Heart left ventricle (tissue), 16 donors: ENCODE measurements around the gene RNASEH2B. TPM values are rescaled to one million over a fixed set of nuclear protein-coding genes. Genes with fewer than 3 reads are reported as not detected.

ENCODE experiments used
- ATAC-seq, 4 donors: fragments of 200-7000 bp; cut with Tn5 transposase; one replicate each; pipeline ENCODE4 v1.9.1; 2020 to 2022; ENCODE audit warnings: moderate library complexity in 4 of 4, mild to moderate bottlenecking in 3 of 4, moderate number of reproducible peaks in 1 of 4
- DNase-seq, 5 donors: peaks; one replicate each; pipeline ENCODE4 v3.0.0-alpha.2; 2020
- H3K27ac ChIP-seq, 12 donors: fragments of 200-600 bp; sonication (generic) in 4 of 12; one replicate each; pipeline versions ENCODE4 v1.5.0 to v1.8.0; 2016 to 2022; ENCODE audit warnings: mild to moderate bottlenecking in 2 of 12
- H3K27me3 ChIP-seq, 9 donors: fragments of 200-600 bp; sonication (generic) in 2 of 9; one replicate each; pipeline versions ENCODE4 v1.5.1 to v1.8.0; 2016 to 2022; ENCODE audit warnings: mild to moderate bottlenecking in 3 of 9
- H3K36me3 ChIP-seq, 9 donors: fragments of 200-600 bp; sonication (generic) in 2 of 9; one replicate each; pipeline versions ENCODE4 v1.5.0 to v1.8.0; 2018 to 2022; ENCODE audit warnings: mild to moderate bottlenecking in 2 of 9
- H3K4me1 ChIP-seq, 12 donors: fragments of 200-600 bp; sonication (generic) in 4 of 12; one replicate each; pipeline versions ENCODE4 v1.5.0 to v1.8.0; 2016 to 2022; ENCODE audit warnings: mild to moderate bottlenecking in 3 of 12
- H3K4me3 ChIP-seq, 12 donors: fragments of 200-600 bp; sonication (generic) in 4 of 12; one replicate each; pipeline versions ENCODE4 v1.5.0 to v1.8.0; 2017 to 2022; ENCODE audit warnings: mild to moderate bottlenecking in 9 of 12, moderate library complexity in 4 of 12
- H3K9me3 ChIP-seq, 12 donors: fragments of 200-600 bp; sonication (generic) in 4 of 12; one replicate each; pipeline versions ENCODE4 v1.5.0 to v1.8.0; 2016 to 2022; ENCODE audit warnings: mild to moderate bottlenecking in 1 of 12
- POLR2A ChIP-seq, 2 donors: fragments of 450-650 bp; IDR thresholded peaks; one replicate each; pipeline ENCODE4 v1.6.1; 2017; ENCODE audit warnings: antibody characterized with exemption in 2 of 2, mild to moderate bottlenecking in 2 of 2, moderate library complexity in 2 of 2
- WGBS, 4 donors: extraction: QIAGEN DNeasy Blood & Tissue Kit in 2 of 4; methylation state at CpG; one replicate each; pipeline versions ENCODE4 v1.1.5 to v1.1.7; 2013 to 2018; 5-methylcytosine and 5-hydroxymethylcytosine counted together
- intact Hi-C, 10 donors: fragments of 100-400 bp; cut with DNase I; formaldehyde crosslinking; loops; one replicate each; pipeline versions ENCODE4 v1.11.1 to v1.14.2; 2022
- long read RNA-seq, 3 donors: library from polyadenylated mRNA; unstranded; transcript quantifications; one replicate each; pipeline ENCODE4 v2.0.0, GENCODE V29; 2020 to 2021
- polyA plus RNA-seq, 2 donors: library from polyadenylated mRNA; stranded (reverse); fragments of 200-250 nt; gene quantifications; one replicate each; pipeline ENCODE4 v1.2.3, GENCODE V29; 2013
- total RNA-seq, 9 donors: library from RNA; depleted of rRNA in 2 of 9; stranded (reverse); fragments of >200 nt in 2 of 9; fragmentation: NEBNext Ultra II Directional in 3 of 9; extraction: Animal tissue kit (Norgen Biotek cat#: 25700) in 3 of 9; gene quantifications; one replicate each; pipeline versions ENCODE4 v1.1.0 to v1.2.4, GENCODE V29; 2016 to 2023
- TF ChIP-seq, protein P1 (sequence below), 12 donors: fragments of 200-600 bp; sonication (generic) in 4 of 12; IDR thresholded peaks; one replicate each; pipeline versions ENCODE4 v1.5.0 to v1.8.0; 2018 to 2022; ENCODE audit warnings: antibody characterized with exemption in 12 of 12, mild to moderate bottlenecking in 5 of 12
- donor health status: ischemic (EF 13 %, LVEDD 7.1; RV severe dilation, severe dysfunction).
- donor health status: healthy with polysubstance abuse.
- donor health status: DM: no; HTN: yes; CAD: no.
- donor health status: DM: no; HTN: no; CAD: no.
- donor health status: ischemic (EF 25% LVEDD 6.9; RV normal size, moderate dysfunction).
- donor health status: ischemic (EF 25% LVEDD 5.7; RV mildly dilated, moderate dysfunction).
- donor health status: healthy.
- donor health status: DM: yes; HTN: yes; CAD: no.
- donor health status: ischemic (EF 35%, LVEDD 5.7; RV mildly dilated, moderate dysfunction).
- donor health status: nonischemic (EF 11% LVEDD 7.7; RV severe dilation, severe dysfunction).
- donor health status: DM: yes; HTN: yes; CAD: no.
- donor health status: PGD.
- donor health status: ischemic (EF 29% LVEDD 5.4; RV normal size, mild dysfunction).
- donor health status: nonischemic (EF 23%, LVEDD 6.1; RV moderate dilation, normal function).

Gene RNASEH2B, protein sequence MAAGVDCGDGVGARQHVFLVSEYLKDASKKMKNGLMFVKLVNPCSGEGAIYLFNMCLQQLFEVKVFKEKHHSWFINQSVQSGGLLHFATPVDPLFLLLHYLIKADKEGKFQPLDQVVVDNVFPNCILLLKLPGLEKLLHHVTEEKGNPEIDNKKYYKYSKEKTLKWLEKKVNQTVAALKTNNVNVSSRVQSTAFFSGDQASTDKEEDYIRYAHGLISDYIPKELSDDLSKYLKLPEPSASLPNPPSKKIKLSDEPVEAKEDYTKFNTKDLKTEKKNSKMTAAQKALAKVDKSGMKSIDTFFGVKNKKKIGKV
- total RNA-seq (10 to 100 TPM; 22.7 to 53.1 (median 43.4) TPM), polyA plus RNA-seq (10 to 100 TPM; 28.5 to 61.9 TPM)
- long read RNA-seq, donor 1, full-length matches to known transcripts = 24 of 32 reads
- long read RNA-seq, donor 1, partial matches to known transcripts = 0 of 32 reads
- long read RNA-seq, donor 1, other reads (novel, unspliced or antisense) = 8 of 32 reads
- long read RNA-seq, donor 2, full-length matches to known transcripts = 79 of 105 reads
- long read RNA-seq, donor 2, partial matches to known transcripts = 1 of 105 reads
- long read RNA-seq, donor 2, other reads (novel, unspliced or antisense) = 25 of 105 reads
- long read RNA-seq, donor 3, full-length matches to known transcripts = 19 of 30 reads
- long read RNA-seq, donor 3, partial matches to known transcripts = 1 of 30 reads
- long read RNA-seq, donor 3, other reads (novel, unspliced or antisense) = 10 of 30 reads

DNA sequence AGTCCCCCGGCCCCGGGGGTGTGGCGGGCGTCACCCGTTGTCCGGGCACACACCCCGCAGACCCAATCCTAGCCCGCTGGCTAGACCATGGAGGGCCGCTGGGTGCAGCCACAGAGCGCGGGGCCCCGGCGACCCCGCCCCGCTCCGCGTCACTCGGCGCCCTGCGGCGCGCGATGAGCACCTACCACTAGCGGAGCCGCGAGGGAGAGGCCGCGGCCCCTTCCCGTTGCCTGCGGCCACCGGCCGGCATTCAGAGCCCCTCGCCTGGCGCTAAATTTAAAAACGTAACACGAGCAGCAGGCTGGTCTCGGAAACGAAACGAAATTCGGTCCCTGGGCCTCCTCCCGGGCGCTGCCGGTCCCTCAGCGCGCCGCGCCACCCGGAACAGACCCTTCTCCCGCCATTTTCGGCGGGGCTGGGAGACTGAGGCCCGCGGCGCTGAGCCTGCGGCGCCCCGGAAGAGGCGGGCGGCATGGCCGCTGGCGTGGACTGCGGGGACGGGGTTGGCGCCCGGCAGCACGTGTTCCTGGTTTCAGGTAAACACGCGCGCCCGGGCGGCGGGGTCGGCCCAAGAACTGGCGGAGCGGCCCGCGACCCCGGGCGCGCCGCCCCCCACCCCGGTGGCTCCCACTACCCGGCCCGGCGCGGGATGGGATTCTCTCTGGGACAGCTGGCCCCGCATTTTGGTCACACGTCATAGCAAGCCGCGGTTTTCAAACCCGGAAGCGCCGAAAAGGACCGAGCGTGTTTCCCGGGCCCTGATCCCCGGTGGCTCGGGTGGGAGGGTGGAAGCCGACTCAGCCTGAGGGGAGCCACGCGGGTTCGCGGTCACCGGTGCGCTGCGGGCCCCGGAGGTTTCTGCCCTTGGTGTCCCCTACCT, at the start of gene RNASEH2B:
RNASEH2B (plus strand) TSS at position 187 of the 880 bp plus-strand sequence; CDS start at position 473, 286 bp downstream.
- TF ChIP-seq POLR2A (IDR thresholded peaks at IDR 0.05) = peak in 1 of 2 donors; percentile 55
- TF ChIP-seq, protein P1, sequence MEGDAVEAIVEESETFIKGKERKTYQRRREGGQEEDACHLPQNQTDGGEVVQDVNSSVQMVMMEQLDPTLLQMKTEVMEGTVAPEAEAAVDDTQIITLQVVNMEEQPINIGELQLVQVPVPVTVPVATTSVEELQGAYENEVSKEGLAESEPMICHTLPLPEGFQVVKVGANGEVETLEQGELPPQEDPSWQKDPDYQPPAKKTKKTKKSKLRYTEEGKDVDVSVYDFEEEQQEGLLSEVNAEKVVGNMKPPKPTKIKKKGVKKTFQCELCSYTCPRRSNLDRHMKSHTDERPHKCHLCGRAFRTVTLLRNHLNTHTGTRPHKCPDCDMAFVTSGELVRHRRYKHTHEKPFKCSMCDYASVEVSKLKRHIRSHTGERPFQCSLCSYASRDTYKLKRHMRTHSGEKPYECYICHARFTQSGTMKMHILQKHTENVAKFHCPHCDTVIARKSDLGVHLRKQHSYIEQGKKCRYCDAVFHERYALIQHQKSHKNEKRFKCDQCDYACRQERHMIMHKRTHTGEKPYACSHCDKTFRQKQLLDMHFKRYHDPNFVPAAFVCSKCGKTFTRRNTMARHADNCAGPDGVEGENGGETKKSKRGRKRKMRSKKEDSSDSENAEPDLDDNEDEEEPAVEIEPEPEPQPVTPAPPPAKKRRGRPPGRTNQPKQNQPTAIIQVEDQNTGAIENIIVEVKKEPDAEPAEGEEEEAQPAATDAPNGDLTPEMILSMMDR (IDR thresholded peaks at IDR 0.05) = peak in 2 of 12 donors; percentile 11 to 22
- 0 to 2% (median 0%) methylated on average over 18 to 107 of the region's 107 CpGs for WGBS, 4 donors
- H3K4me1 ChIP-seq = peaks cover 0 to 47% (median 31%) of the 10 kb centered on the region in 12 donors
- H3K36me3 ChIP-seq = no peaks in the 10 kb centered on the region
- H3K4me3 ChIP-seq = peak within 1 kb of the TSS; percentile 70 to 88 (median 78)
- ATAC-seq (peak; percentile 70 to 94 (median 90)), DNase-seq (peak; percentile 63 to 88 (median 75))
- H3K9me3 ChIP-seq = no peaks in the 10 kb centered on the region
- peak within 1 kb of the TSS; percentile 76 to 93 (median 86) for H3K27ac ChIP-seq
- intact Hi-C loops = loop anchor here in 9 of 10 donors (2.0 to 10.0 kb wide), 21 partner anchors 103 to 1245 kb away; partner anchors contain the start of gene TRIM13 (in 2 of the 9)
- H3K27me3 ChIP-seq = no peaks in the 10 kb centered on the region

DNA sequence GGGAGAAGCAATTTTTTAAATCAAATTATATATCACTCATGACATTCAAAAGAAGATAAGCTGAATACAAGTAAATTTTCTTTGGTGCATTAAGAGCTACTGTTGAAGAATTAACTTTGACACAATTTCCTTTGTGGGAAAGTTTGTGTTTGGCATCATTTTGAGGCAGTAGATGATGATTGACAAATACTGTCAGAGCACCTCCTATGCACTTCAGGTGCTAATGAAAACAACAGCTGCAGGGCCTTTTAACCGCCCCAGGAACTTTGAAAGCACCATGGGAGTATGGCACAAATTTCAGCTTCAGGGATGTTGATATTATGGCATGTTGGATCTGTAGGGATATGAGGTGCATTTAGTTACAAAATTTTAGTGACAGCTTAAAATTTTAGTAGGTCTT, 45.1 kb upstream of the RNASEH2B start:
- no peak for DNase-seq

DNA sequence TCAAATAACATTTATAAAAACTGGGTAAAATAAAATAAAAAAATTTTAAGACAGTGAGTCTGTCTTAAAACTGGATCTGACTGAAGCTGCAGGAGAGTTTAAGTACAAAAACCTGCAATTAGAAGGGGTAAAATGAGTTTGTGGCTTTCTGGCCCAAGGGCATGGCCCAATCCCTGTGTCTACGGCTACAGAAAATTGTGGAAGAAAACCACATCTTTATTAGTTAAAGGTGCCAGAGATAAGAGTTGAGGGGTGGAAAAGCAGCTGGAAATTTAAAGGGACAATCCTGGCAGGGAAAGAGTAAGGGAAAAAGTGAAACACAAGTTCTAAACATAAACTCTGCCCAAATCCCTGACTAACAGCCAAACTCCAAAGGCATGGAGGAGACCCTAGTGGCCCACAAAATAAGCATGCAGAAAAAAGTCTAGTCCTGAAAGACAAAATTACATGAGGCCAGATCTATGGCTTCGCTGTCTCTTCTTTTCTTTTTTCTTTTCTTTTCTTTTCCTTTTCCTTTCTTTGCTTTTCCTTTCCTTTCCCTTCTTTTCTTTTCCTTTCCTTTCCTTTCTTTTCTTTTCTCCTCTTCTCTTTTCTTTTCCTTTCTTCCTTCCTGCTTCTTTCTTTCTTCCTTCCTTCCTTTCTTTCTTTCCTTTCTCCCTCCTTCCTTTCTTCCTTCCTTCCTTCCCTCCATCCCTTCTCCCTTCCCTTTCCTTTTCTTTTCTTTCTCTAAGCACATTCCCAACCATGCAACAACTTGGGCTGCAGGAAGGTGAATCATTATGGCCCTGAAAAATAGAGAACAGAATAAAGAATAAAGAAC, 42.6 kb upstream of the RNASEH2B start:
- ATAC-seq = no peak
- intact Hi-C loops = no loop called here
- no peaks in the 10 kb centered on the region for H3K4me1 ChIP-seq
- H3K27me3 ChIP-seq = no peaks in the 10 kb centered on the region
- WGBS, 4 donors = 81 to 90% (median 88%) methylated on average over 2 of the region's 2 CpGs
- H3K9me3 ChIP-seq = peaks cover 0 to 13% (median 0%) of the 10 kb centered on the region in 12 donors
- TF ChIP-seq POLR2A (IDR thresholded peaks at IDR 0.05) = no peak
- TF ChIP-seq, protein P1 (IDR thresholded peaks at IDR 0.05) = no peak
- no peaks in the 10 kb centered on the region for H3K36me3 ChIP-seq
- H3K4me3 ChIP-seq = no peak overlapping the region
- H3K27ac ChIP-seq = no peak overlapping the region
- DNase-seq = no peak

More for the DNA sequence above, 45.1 kb upstream of the RNASEH2B start:
- intact Hi-C loops = no loop called here
- TF ChIP-seq, protein P1 (IDR thresholded peaks at IDR 0.05) = no peak
- TF ChIP-seq POLR2A (IDR thresholded peaks at IDR 0.05) = no peak
- peaks cover 0 to 32% (median 0%) of the 10 kb centered on the region in 12 donors for H3K9me3 ChIP-seq
- no peaks in the 10 kb centered on the region for H3K36me3 ChIP-seq
- 87 to 94% (median 93%) methylated on average over 1 of the region's 1 CpG for WGBS, 4 donors
- no peak overlapping the region for H3K27ac ChIP-seq
- H3K4me3 ChIP-seq = no peak overlapping the region
- H3K4me1 ChIP-seq = no peaks in the 10 kb centered on the region
- no peaks in the 10 kb centered on the region for H3K27me3 ChIP-seq
- no peak for ATAC-seq
